Measurements from ENCODE around the gene PAEP. TPM values are rescaled to one million over a fixed set of nuclear protein-coding genes. Genes with fewer than 3 reads are reported as not detected.

The PAEP gene
- total and polyA plus RNA-seq, 2 donors = not detected

DNA sequence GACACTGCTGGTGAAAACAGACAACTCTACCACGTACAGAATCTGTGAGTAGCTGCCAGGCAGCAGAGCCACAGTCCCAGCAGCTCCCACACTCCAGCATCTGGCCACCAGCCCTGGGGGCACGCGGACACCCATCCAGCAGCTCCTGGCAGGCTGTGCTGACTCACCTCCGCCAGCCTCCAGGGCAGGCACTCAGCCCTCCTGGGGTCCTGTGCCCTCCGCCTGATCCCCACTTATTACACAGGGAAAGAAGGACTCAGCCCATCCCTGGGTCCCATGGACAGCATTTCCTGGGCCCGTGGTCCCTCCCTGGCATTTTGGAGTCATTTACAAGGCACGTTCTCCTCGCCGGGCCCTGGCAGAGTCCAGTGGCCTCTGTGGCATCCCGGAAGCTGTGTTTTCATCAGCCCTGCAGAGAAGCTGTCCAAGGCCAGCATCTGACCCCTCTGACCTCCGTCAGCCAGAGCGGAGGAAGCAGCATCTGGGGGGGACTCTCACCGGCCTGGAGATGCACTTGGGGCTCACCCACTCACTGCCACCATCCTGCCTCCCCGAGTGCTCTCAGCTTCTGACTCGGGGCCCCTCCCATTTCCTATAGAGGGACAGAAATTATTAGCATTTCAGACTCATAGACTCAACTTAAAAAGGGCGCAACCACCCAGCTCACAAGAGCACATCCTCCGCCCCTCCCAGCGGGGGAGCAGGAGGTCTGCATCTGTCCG, 21.6 kb downstream of the PAEP start:
- DNase-seq (ENCODE audit: extremely low spot score) = no peak
- Histone ChIP-seq H3K36me3 (ENCODE audit: insufficient read depth) (no peaks in the 10 kb centered on the region), H3K4me1 (ENCODE audit: insufficient read depth) (no peaks in the 10 kb centered on the region), H3K27ac (ENCODE audit: low read depth) (no peak overlapping the region), H3K4me3 (ENCODE audit: low read depth, low read length) (no peak overlapping the region)
- WGBS = 63% methylated on average over 19 of the region's 19 CpGs

DNA sequence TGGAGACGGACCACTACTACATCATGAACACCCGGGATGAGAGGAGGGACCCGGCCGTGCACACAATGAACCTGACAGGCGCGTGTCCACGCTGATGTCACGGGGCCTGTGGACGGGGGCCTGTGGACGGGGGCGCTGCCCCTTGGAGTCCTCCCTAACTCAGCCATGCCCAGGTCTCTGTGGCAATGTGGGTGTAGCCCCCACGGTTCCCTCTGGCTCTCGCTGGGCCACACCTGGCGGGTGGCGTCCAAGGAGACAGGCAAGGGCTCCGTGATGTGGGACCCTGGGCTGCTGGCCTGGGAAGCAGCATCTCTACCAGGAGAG, 22.1 kb downstream of the PAEP start:
- WGBS = 84% methylated on average over 16 of the region's 16 CpGs
- Histone ChIP-seq H3K4me3 (ENCODE audit: low read depth, low read length) (no peak overlapping the region), H3K27ac (ENCODE audit: low read depth) (no peak overlapping the region), H3K4me1 (ENCODE audit: insufficient read depth) (no peaks in the 10 kb centered on the region), H3K36me3 (ENCODE audit: insufficient read depth) (no peaks in the 10 kb centered on the region)
- no peak for DNase-seq (ENCODE audit: extremely low spot score)

DNA sequence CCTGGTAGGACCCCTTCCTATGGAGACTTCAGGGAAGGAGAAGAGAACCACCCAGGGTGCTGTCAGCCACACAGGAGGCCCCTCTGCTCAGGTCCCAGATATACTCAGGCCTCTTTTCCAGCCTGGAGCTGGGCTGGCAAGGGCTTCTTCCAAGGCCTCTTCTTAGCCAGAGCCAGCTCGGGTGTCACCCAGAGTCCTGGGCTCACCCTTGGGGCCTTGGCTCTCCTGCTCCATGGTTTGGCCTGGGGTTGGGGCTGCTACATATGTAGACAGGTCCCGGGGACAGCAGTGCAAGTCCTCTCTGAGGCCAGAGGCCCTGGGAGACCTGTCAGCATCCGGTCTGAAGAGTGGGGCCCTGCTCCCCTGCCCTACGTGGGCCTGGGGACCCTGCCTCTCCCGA, 22.8 kb downstream of the PAEP start:
- Histone ChIP-seq H3K4me1 (ENCODE audit: insufficient read depth) (no peaks in the 10 kb centered on the region), H3K36me3 (ENCODE audit: insufficient read depth) (no peaks in the 10 kb centered on the region), H3K4me3 (ENCODE audit: low read depth, low read length) (no peak overlapping the region), H3K27ac (ENCODE audit: low read depth) (no peak overlapping the region)
- 55% methylated on average over 5 of the region's 5 CpGs for WGBS
- no peak for DNase-seq (ENCODE audit: extremely low spot score)

DNA sequence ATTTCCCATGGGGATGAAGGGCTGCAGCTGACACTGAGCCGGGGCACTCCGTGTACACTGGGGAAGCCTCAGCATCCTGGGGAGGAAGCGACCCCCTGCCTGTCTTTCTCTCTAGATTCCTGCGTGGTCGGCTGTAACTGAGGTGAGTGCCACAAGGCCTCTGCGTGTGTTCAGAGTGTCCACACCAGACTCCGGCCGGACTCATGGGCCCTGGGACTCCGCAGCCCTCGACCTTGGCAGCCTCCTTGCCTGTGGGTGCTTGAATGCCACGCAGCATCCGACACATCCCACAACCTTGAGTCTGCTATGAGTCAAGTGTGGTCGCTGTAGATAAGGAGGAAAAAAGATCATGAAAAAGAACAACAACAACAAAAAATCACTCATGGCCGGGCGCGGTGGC, 23.4 kb downstream of the PAEP start:
- 62% methylated on average over 16 of the region's 16 CpGs for WGBS
- H3K4me3 ChIP-seq (ENCODE audit: low read depth, low read length) = no peak overlapping the region
- DNase-seq (ENCODE audit: extremely low spot score) = no peak
- H3K4me1 ChIP-seq (ENCODE audit: insufficient read depth) = no peaks in the 10 kb centered on the region
- H3K27ac ChIP-seq (ENCODE audit: low read depth) = no peak overlapping the region
- no peaks in the 10 kb centered on the region for H3K36me3 ChIP-seq (ENCODE audit: insufficient read depth)

DNA sequence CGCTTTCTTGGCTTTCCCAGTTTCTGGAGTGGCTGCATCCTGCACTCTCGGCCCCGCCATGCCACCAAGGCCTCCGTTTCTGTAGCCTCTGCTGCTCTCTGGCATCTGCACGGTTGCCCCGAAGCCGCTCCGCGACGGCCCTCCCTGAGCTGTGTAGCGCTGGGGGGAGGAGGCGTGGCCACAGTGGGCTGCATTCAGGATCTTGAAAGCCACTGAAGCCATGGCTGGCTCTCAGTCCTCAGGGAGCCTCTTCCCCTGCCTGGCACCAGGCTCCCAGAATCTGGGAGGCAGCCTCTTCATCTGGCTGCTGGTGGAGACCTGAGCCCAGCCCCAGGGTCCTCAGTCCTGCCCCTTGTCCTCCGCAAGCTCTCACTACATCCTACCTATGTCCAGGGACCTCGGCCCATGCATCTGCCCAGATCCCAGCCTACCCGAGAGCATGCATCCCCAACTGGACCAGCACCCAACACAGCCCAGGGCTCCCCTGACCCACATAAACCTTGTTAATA, 25.1 kb downstream of the PAEP start:
- WGBS = 62% methylated on average over 15 of the region's 15 CpGs
- DNase-seq (ENCODE audit: extremely low spot score) = no peak
- H3K4me1 ChIP-seq (ENCODE audit: insufficient read depth) = no peaks in the 10 kb centered on the region

DNA sequence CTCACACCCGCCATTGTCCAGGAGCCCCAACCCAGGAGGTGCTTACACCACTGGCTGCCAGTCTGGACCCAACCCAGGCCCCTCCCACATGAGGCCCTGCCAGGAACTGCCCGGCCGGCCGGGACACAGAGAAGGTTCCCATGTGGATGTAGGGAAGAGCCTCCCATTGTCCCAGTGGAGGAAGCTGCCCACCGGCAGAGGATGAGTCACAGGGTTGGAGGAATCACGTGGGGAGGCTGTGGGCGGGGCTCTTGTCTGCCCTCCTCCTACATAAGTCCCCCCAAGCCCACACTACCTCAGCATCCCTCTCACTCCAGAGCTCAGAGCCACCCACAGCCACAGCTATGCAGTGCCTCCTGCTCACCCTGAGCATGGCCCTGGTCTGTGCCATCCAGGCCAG, 26.1 kb downstream of the PAEP start:
- Histone ChIP-seq H3K36me3 (ENCODE audit: insufficient read depth) (no peaks in the 10 kb centered on the region), H3K4me1 (ENCODE audit: insufficient read depth) (no peaks in the 10 kb centered on the region), H3K4me3 (ENCODE audit: low read depth, low read length) (no peak overlapping the region), H3K27ac (ENCODE audit: low read depth) (no peak overlapping the region)
- DNase-seq (ENCODE audit: extremely low spot score) = no peak
- WGBS = no CpG with 5 or more reads among the region's 7 CpGs

More for the DNA sequence above, 25.1 kb downstream of the PAEP start:
- no peak overlapping the region for H3K4me3 ChIP-seq (ENCODE audit: low read depth, low read length)
- no peak overlapping the region for H3K27ac ChIP-seq (ENCODE audit: low read depth)
- no peaks in the 10 kb centered on the region for H3K36me3 ChIP-seq (ENCODE audit: insufficient read depth)

DNA sequence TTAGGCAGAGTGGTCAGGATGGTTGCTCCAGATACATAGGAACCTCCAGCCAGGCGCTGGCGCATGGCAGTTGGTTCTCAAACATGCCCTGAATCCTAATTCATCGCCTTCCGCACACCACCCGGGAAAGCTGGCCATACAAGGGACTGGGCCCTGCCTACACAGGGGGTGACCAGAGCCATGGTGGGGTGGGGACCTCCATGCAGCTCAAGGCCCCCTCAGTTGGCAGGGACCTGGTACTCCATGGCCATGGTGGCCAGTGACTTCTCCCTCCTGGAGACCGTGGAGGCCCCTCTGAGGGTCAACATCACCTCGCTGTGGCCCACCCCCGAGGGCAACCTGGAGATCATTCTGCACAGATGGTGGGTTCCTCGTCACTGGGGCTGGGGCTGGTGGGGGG, 26.8 kb downstream of the PAEP start:
- Histone ChIP-seq H3K4me1 (ENCODE audit: insufficient read depth) (no peaks in the 10 kb centered on the region), H3K27ac (ENCODE audit: low read depth) (no peak overlapping the region), H3K36me3 (ENCODE audit: insufficient read depth) (no peaks in the 10 kb centered on the region), H3K4me3 (ENCODE audit: low read depth, low read length) (no peak overlapping the region)
- DNase-seq (ENCODE audit: extremely low spot score) = no peak
- WGBS = 91% methylated on average over 9 of the region's 9 CpGs

DNA sequence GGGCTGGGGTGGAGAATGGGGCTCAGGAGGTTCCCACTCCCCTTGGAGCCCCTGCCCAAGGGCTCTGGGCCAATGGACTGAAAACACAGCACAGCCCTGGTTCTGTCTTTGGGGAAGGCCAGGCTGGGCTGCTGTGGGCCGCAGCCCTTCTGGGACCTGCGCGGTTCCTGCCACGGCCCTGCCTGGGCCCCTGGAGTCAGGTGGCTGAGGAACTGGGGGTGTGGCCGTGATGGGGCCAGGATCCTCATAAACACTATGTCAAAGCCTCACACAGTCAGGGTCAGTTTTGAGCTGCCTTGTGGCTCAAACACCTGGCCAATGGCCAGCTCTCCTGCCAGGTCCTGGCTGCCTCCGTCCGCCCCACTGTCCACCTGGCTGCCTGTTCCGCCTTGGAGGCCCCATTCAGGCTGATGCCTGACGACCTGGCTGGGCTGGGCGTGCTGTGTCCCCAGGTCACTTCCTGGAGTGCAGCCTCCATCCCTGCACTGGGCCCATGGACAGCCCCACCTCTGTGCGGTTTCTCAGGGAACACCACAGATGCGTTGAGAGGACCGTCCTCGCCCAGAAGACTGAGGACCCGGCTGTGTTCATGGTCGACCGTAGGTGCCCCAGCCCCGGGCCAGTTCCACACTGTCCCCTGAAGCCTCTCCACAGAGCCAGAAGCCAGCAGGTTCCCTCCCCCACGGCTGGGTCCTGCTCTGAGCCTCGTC, 27.5 kb downstream of the PAEP start:
- no peaks in the 10 kb centered on the region for H3K36me3 ChIP-seq (ENCODE audit: insufficient read depth)
- no peak overlapping the region for H3K27ac ChIP-seq (ENCODE audit: low read depth)
- WGBS = 82% methylated on average over 20 of the region's 20 CpGs
- no peak overlapping the region for H3K4me3 ChIP-seq (ENCODE audit: low read depth, low read length)
- H3K4me1 ChIP-seq (ENCODE audit: insufficient read depth) = no peaks in the 10 kb centered on the region
- no peak for DNase-seq (ENCODE audit: extremely low spot score)

DNA sequence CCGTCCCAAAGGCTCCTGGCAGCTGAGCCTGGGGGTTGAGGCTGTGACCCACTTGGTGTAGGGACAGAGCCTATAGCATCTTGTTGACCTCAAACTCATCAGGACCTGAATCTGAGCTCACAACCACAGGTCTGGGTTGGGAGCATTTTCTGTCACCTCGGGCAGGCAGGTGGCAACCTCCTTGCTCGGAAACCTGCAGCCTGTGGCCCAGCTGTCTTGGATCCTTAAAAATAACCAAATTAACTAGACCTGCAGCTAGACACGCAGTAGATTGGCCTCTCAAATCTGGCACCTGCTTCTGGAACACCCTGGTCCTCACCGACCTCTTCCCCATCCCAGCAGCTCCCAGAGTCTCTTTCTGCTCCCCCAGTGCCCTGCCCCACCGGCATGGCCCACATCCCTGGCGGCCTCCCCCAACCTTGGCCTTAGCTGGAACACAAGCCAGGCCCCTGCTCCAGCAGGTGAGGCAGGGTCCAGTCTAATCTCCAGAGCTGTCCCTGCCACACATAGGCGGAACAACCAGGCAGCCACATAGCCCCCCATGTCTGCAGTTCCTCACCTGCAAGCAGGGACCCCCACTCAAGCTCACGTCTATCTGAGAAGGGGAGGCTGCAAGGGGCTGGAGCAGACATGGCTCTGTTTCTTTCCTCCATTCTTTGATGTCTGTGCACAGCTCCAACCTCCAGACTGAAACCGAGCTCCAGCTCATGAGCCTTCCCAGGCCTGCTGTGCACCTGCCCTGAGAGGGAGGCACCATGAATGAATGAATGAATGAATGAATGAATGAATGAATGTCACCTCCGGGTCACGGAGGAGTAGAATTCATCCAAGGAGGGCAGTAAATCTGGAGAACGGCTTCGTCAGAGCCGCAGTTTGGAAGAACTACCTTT, 28.3 kb downstream of the PAEP start:
- no peak for DNase-seq (ENCODE audit: extremely low spot score)
- Histone ChIP-seq H3K36me3 (ENCODE audit: insufficient read depth) (no peaks in the 10 kb centered on the region), H3K4me1 (ENCODE audit: insufficient read depth) (no peaks in the 10 kb centered on the region), H3K4me3 (ENCODE audit: low read depth, low read length) (no peak overlapping the region), H3K27ac (ENCODE audit: low read depth) (no peak overlapping the region)
- 69% methylated on average over 15 of the region's 15 CpGs for WGBS

DNA sequence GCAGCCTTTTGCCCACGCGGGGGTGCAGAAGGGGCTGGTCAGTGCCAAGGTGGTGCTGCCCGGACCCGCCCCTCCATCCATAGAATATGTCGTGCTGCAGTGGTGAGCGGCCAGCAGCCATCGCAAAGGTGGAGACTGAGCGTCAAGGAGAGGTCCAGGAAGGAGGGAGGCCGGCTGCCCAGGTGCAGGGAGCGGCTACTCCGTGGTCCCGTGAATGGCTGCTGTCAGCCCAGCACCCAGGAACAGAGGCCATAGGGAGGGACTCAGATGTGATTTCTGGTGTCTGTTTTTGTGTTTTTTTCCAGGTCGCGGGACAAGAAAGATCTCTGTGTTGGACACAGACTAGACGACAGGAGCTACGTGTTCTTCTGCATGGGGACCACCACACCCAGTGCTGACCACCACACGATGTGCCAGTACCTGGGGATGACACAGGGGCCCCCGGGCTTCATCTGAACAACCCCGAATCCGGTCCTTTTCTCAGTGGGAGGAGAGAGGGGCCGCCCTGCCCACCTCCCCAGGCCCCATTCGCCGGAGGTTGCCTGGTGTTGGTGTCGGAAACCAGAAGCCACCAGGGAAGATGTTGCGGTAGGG, 29.0 kb downstream of the PAEP start:
- Histone ChIP-seq H3K4me3 (ENCODE audit: low read depth, low read length) (no peak overlapping the region), H3K27ac (ENCODE audit: low read depth) (no peak overlapping the region), H3K4me1 (ENCODE audit: insufficient read depth) (no peaks in the 10 kb centered on the region), H3K36me3 (ENCODE audit: insufficient read depth) (no peaks in the 10 kb centered on the region)
- DNase-seq (ENCODE audit: extremely low spot score) = no peak
- WGBS = 79% methylated on average over 25 of the region's 25 CpGs

DNA sequence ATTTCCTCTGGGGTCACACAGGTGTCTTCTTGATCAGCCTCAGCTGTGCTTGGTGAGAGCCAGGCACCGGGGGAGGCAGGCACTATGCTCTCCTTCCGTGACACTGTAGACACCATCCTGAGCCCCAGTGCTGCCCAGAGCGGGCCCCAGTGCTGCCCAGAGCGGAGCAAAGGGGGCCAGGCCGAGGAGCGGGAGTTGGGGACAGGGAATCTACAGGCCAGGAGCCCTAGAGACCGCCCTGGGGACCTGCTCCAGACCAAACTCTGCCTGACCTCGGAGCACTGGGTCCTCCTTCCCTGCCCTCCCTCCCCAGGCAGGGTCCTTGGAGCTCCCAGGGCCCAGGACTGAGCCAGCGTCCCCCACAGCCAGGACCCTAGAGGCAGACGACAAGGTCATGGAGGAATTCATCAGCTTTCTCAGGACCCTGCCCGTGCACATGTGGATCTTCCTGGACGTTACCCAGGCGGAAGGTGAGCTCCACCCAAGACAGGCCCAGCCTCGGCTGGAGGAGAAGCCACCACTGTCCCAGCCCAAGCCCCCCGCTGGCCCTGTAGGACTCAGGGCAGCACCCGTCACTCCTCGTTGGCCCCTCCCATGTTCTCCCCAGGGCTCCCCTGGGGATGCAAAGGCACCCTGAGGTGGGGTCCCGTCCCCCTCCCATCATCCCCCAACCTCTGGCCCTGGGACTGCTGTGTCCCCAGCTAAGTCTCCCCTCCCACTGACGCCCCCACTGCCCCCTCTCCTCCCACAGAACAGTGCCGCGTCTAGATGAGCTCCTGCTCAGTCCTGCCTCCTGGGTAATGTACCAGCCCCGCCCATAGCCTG, 30.2 kb downstream of the PAEP start:
- DNase-seq (ENCODE audit: extremely low spot score) = no peak
- WGBS = 74% methylated on average over 22 of the region's 22 CpGs
- Histone ChIP-seq H3K27ac (ENCODE audit: low read depth) (no peak overlapping the region), H3K4me1 (ENCODE audit: insufficient read depth) (no peaks in the 10 kb centered on the region), H3K4me3 (ENCODE audit: low read depth, low read length) (no peak overlapping the region), H3K36me3 (ENCODE audit: insufficient read depth) (no peaks in the 10 kb centered on the region)

DNA sequence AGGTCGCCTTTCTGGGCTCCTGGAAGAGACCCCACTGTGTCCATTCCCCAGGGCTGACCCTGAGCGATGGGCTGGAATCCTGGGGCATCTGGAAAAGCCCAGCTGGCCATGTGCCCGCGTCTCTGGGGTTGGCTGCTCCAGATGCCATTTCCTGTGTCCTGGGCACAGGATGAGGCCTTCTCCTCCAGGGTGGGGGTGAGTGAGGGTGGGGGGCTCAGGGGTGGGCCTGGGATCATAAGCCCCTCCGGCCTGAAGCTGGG, 30.7 kb downstream of the PAEP start:
- no peaks in the 10 kb centered on the region for H3K4me1 ChIP-seq (ENCODE audit: insufficient read depth)
- H3K27ac ChIP-seq (ENCODE audit: low read depth) = no peak overlapping the region
- WGBS = 61% methylated on average over 5 of the region's 5 CpGs
- DNase-seq (ENCODE audit: extremely low spot score) = no peak
- no peak overlapping the region for H3K4me3 ChIP-seq (ENCODE audit: low read depth, low read length)
- H3K36me3 ChIP-seq (ENCODE audit: insufficient read depth) = no peaks in the 10 kb centered on the region

DNA sequence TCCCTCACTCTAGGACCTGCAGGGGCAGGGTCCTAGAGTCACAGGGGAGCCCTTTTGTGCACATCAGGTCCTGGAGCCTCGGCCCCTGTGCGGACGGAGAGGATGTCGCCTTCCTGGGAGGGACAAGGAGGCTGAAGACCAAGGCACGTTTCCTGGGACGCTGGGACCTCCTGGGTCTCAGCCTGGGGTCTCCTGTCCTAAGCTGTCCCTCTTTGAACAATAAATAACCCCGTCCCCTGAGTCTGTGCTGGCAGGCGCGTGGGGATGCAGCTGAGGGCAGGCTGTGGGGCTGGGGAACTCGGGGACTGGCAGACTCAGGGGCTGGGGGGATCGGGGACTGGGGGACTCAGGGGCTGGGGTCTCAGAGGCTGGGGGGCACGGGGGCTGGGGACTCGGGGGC, 31.1 kb downstream of the PAEP start:
- Histone ChIP-seq H3K4me3 (ENCODE audit: low read depth, low read length) (no peak overlapping the region), H3K27ac (ENCODE audit: low read depth) (no peak overlapping the region), H3K36me3 (ENCODE audit: insufficient read depth) (no peaks in the 10 kb centered on the region), H3K4me1 (ENCODE audit: insufficient read depth) (no peaks in the 10 kb centered on the region)
- DNase-seq (ENCODE audit: extremely low spot score) = no peak
- WGBS = 74% methylated on average over 13 of the region's 13 CpGs

Measured in urinary bladder (tissue), 4 donors.